ENCODE results near the gene SPOCK1.

GRCh38 chr5:137272831-137273230 is 226.3 kb downstream of the SPOCK1 start:
- TF ChIP-seq, protein P1, sequence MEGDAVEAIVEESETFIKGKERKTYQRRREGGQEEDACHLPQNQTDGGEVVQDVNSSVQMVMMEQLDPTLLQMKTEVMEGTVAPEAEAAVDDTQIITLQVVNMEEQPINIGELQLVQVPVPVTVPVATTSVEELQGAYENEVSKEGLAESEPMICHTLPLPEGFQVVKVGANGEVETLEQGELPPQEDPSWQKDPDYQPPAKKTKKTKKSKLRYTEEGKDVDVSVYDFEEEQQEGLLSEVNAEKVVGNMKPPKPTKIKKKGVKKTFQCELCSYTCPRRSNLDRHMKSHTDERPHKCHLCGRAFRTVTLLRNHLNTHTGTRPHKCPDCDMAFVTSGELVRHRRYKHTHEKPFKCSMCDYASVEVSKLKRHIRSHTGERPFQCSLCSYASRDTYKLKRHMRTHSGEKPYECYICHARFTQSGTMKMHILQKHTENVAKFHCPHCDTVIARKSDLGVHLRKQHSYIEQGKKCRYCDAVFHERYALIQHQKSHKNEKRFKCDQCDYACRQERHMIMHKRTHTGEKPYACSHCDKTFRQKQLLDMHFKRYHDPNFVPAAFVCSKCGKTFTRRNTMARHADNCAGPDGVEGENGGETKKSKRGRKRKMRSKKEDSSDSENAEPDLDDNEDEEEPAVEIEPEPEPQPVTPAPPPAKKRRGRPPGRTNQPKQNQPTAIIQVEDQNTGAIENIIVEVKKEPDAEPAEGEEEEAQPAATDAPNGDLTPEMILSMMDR (IDR thresholded peaks at IDR 0.05): no peak
- no peak for TF ChIP-seq POLR2A (IDR thresholded peaks at IDR 0.05)

Measured in Peyer's patch (tissue), 4 donors.